Suprapubic skin (tissue), 4 donors: ENCODE results near the gene PCDHGB7. TPM values are rescaled to one million over a fixed set of nuclear protein-coding genes. Genes with fewer than 3 reads are reported as not detected.
"Not testable (repeated sequence)": the region's sequence is repeated elsewhere in the genome, so short reads cannot be mapped to it uniquely, and the experiment has no call there.

Source experiments
- DNase-seq, 2 donors: peaks; one replicate each; pipeline ENCODE4 v3.0.0-alpha.2; 2019; ENCODE audit warnings: low spot score in 2 of 2
- H3K27ac ChIP-seq: fragments of 200-600 bp; sonication (generic); one replicate; pipeline ENCODE4 v1.5.1; 2019
- H3K27me3 ChIP-seq: fragments of 200-600 bp; sonication (generic); one replicate; pipeline ENCODE4 v1.5.1; 2019
- H3K36me3 ChIP-seq: fragments of 200-600 bp; sonication (generic); one replicate; pipeline ENCODE4 v1.5.1; 2019
- H3K4me1 ChIP-seq: fragments of 200-600 bp; sonication (generic); one replicate; pipeline ENCODE4 v1.5.1; 2019
- H3K4me3 ChIP-seq: fragments of 200-600 bp; sonication (generic); one replicate; pipeline ENCODE4 v1.5.1; 2019; ENCODE audit warnings: mild to moderate bottlenecking
- H3K9me3 ChIP-seq: fragments of 200-600 bp; sonication (generic); one replicate; pipeline ENCODE4 v1.5.1; 2019
- CTCF ChIP-seq, 2 donors: fragments of 200-600 bp in 1 of 2; fragments of 450-650 bp in 1 of 2; sonication (generic) in 1 of 2; IDR thresholded peaks; one replicate each; pipeline ENCODE4 v1.5.1; 2016 to 2019; ENCODE audit warnings: antibody characterized with exemption in 2 of 2, mild to moderate bottlenecking in 1 of 2, moderate library complexity in 1 of 2
- EP300 ChIP-seq: sonication (generic); formaldehyde crosslinking; IDR thresholded peaks from one replicate; pipeline ENCODE4 v1.6.1; 2017; ENCODE audit warnings: antibody characterized with exemption
- POLR2A ChIP-seq, 2 donors: fragments of 450-650 bp; IDR thresholded peaks; one replicate each; pipeline ENCODE4 v1.6.1; 2017; ENCODE audit warnings: antibody characterized with exemption in 2 of 2, mild to moderate bottlenecking in 2 of 2, moderate library complexity in 2 of 2
- POLR2AphosphoS5 ChIP-seq, 3 donors: sonication (generic); formaldehyde crosslinking; IDR thresholded peaks; one replicate each; pipeline ENCODE4 v1.6.1; 2017; ENCODE audit warnings: antibody characterized with exemption in 3 of 3
- WGBS: methylation state at CpG from one replicate; pipeline ENCODE4 v1.1.5; 2018; 5-methylcytosine and 5-hydroxymethylcytosine counted together
- total RNA-seq, 4 donors: library from RNA; depleted of rRNA; stranded (reverse); fragments of >200 nt; gene quantifications; one replicate each; pipeline ENCODE4 v1.1.0, GENCODE V29; 2016

PCDHGB7 gene
- total RNA-seq, 4 donors from 2014 or later, result 9.2 to 18.3 (median 9.9) TPM

- no peak for TF ChIP-seq POLR2A (IDR thresholded peaks at IDR 0.05)
- no peak for TF ChIP-seq POLR2AphosphoS5 (IDR thresholded peaks at IDR 0.05)
- no peak for TF ChIP-seq EP300
- no peak for TF ChIP-seq CTCF (IDR thresholded peaks at IDR 0.05)
- H3K9me3 ChIP-seq, result peaks cover 60% of the 10 kb centered on the region
- H3K27me3 ChIP-seq, result peaks cover 9% of the 10 kb centered on the region
- H3K4me1 ChIP-seq, result no peaks in the 10 kb centered on the region
- DNase-seq, result no peak
- 65% methylated on average over 13 of the region's 14 CpGs for WGBS
- H3K27ac ChIP-seq, result no peak overlapping the region
- no peaks in the 10 kb centered on the region for H3K36me3 ChIP-seq
- H3K4me3 ChIP-seq, result no peak overlapping the region
Measured at GRCh38 chr5:141374627-141375026, 42.9 kb upstream of the PCDHGB7 start.

DNA sequence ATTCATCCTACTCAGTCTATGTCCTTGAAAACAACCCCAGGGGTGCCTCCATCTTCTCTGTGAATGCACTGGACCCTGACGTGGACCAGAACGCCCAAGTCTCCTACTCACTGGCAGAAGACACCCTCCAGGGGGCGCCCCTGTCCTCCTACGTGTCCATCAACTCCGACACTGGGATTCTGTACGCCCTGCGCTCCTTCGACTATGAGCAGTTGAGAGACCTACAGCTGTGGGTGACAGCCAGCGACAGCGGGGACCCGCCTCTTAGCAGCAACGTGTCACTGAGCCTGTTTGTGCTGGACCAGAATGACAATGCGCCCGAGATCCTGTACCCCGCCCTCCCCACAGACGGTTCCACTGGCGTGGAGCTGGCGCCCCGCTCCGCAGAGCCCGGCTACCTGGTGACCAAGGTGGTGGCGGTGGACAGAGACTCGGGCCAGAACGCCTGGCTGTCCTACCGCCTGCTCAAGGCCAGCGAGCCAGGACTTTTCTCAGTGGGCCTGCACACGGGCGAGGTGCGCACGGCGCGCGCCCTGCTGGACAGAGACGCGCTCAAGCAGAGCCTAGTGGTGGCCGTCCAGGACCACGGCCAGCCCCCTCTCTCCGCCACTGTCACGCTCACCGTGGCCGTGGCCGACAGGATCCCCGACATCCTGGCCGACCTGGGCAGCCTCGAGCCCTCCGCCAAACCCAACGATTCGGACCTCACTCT, 41.9 kb upstream of the PCDHGB7 start:
- DNase-seq, H3K27me3 ChIP-seq: not testable (repeated sequence)
- 50% methylated on average over 13 of the region's 48 CpGs for WGBS

GRCh38 chr5:141382469-141383294, 34.8 kb upstream of the PCDHGB7 start, which contains the start of gene PCDHGA7:
PCDHGA7 (plus strand) TSS chr5:141382742; CDS start chr5:141382900, 158 bp downstream.
- no peak for DNase-seq
- Histone ChIP-seq H3K36me3 (no peaks in the 10 kb centered on the region), H3K4me3 (peak within 1 kb of the TSS; percentile 17), H3K27me3 (no peaks in the 10 kb centered on the region), H3K4me1 (no peaks in the 10 kb centered on the region), H3K27ac (no peak within 1 kb of the TSS), H3K9me3 (peaks cover 56% of the 10 kb centered on the region)
- TF ChIP-seq POLR2A (IDR thresholded peaks at IDR 0.05) (no peak), CTCF (IDR thresholded peaks at IDR 0.05) (no peak), POLR2AphosphoS5 (IDR thresholded peaks at IDR 0.05) (no peak), EP300 (no peak)
- 14% methylated on average over 35 of the region's 37 CpGs for WGBS

More for the DNA sequence above, 41.9 kb upstream of the PCDHGB7 start:
- H3K4me3 ChIP-seq, H3K27ac ChIP-seq, H3K4me1 ChIP-seq, H3K36me3 ChIP-seq: not testable (repeated sequence)
- H3K9me3 ChIP-seq, result peaks cover 59% of the 10 kb centered on the region

DNA sequence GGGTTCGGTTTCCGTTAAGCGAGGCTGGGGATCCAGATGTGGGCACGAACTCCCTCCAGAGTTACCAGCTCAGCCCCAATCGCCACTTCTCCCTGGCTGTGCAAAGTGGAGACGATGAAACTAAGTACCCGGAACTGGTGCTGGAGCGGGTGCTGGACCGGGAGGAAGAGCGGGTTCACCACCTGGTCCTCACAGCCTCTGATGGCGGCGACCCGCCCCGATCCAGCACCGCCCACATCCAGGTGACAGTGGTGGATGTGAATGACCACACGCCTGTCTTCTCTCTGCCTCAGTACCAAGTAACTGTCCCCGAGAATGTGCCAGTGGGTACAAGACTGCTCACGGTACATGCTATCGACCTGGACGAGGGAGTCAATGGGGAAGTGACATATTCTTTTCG, 34.1 kb upstream of the PCDHGB7 start:
- H3K36me3 ChIP-seq, result no peaks in the 10 kb centered on the region
- H3K27ac ChIP-seq, result no peak overlapping the region
- no peaks in the 10 kb centered on the region for H3K27me3 ChIP-seq
- no peaks in the 10 kb centered on the region for H3K4me1 ChIP-seq
- H3K4me3 ChIP-seq, result no peak overlapping the region
- WGBS, result 42% methylated on average over 13 of the region's 21 CpGs
- TF ChIP-seq CTCF (IDR thresholded peaks at IDR 0.05), result no peak
- no peak for TF ChIP-seq POLR2A (IDR thresholded peaks at IDR 0.05)
- no peak for TF ChIP-seq EP300
- H3K9me3 ChIP-seq, result peaks cover 58% of the 10 kb centered on the region
- no peak for DNase-seq

GRCh38 chr5:141384471-141385267, 32.8 kb upstream of the PCDHGB7 start:
- no peaks in the 10 kb centered on the region for H3K36me3 ChIP-seq
- DNase-seq, result no peak
- TF ChIP-seq CTCF (IDR thresholded peaks at IDR 0.05) (no peak), POLR2A (IDR thresholded peaks at IDR 0.05) (no peak), POLR2AphosphoS5 (IDR thresholded peaks at IDR 0.05) (no peak), EP300 (no peak)
- no peaks in the 10 kb centered on the region for H3K27me3 ChIP-seq
- no peak overlapping the region for H3K27ac ChIP-seq
- H3K4me3 ChIP-seq, result no peak overlapping the region
- no peaks in the 10 kb centered on the region for H3K4me1 ChIP-seq
- WGBS, result 51% methylated on average over 17 of the region's 43 CpGs
- peaks cover 65% of the 10 kb centered on the region for H3K9me3 ChIP-seq
